Thoracic aorta (tissue), 2 donors: ENCODE measurements around the gene IL2. TPM values are rescaled to one million over a fixed set of nuclear protein-coding genes. Genes with fewer than 3 reads are reported as not detected.

Experiments used
- ATAC-seq: fragments of 150-250 bp; one replicate; pipeline ENCODE4 v1.8.0; 2017; ENCODE audit warnings: low read depth; ENCODE audit not compliant: insufficient number of reproducible peaks, low FRiP score
- DNase-seq: peaks from one replicate; pipeline ENCODE4 v3.0.0-alpha.2; 2020; ENCODE audit warnings: low spot score
- H3K27ac ChIP-seq, 2 donors: fragments of 200-600 bp; sonication (generic); 1 replicate in 1 of 2; 2 replicates in 1 of 2; pipeline ENCODE4 v1.5.1; 2016; ENCODE audit warnings: mild to moderate bottlenecking in 2 of 2, moderate library complexity in 2 of 2
- H3K27me3 ChIP-seq: fragments of 200-600 bp; sonication (generic); replicated peaks from 2 replicates; pipeline ENCODE4 v1.6.0; 2016; ENCODE audit warnings: mild to moderate bottlenecking; ENCODE audit not compliant: insufficient read depth
- H3K36me3 ChIP-seq: fragments of 200-600 bp; sonication (generic); one replicate; pipeline ENCODE4 v1.5.1; 2016
- H3K4me1 ChIP-seq, 2 donors: fragments of 200-600 bp; sonication (generic); 1 replicate in 1 of 2; 2 replicates in 1 of 2; pipeline versions ENCODE4 v1.5.1 to v1.6.0; 2016; ENCODE audit warnings: low read depth in 2 of 2, mild to moderate bottlenecking in 1 of 2; ENCODE audit not compliant: control insufficient read depth in 1 of 2
- H3K4me3 ChIP-seq: fragments of 200-600 bp; sonication (generic); 2 replicates; pipeline ENCODE4 v1.5.1; 2016; ENCODE audit warnings: mild to moderate bottlenecking
- H3K9me3 ChIP-seq: fragments of 200-600 bp; sonication (generic); 2 replicates; pipeline ENCODE4 v1.5.1; 2016
- total RNA-seq, 2 donors: library from RNA; depleted of rRNA; stranded (reverse); fragments of >200 nt; gene quantifications; one replicate each; pipeline versions ENCODE4 v1.1.0 to v1.2.3, GENCODE V29; 2016
- TF ChIP-seq, protein P1 (sequence below): fragments of 200-600 bp; sonication (generic); IDR thresholded peaks from one replicate; pipeline ENCODE4 v1.5.1; 2019; ENCODE audit warnings: antibody characterized with exemption

The IL2 gene
- total RNA-seq = not detected

DNA sequence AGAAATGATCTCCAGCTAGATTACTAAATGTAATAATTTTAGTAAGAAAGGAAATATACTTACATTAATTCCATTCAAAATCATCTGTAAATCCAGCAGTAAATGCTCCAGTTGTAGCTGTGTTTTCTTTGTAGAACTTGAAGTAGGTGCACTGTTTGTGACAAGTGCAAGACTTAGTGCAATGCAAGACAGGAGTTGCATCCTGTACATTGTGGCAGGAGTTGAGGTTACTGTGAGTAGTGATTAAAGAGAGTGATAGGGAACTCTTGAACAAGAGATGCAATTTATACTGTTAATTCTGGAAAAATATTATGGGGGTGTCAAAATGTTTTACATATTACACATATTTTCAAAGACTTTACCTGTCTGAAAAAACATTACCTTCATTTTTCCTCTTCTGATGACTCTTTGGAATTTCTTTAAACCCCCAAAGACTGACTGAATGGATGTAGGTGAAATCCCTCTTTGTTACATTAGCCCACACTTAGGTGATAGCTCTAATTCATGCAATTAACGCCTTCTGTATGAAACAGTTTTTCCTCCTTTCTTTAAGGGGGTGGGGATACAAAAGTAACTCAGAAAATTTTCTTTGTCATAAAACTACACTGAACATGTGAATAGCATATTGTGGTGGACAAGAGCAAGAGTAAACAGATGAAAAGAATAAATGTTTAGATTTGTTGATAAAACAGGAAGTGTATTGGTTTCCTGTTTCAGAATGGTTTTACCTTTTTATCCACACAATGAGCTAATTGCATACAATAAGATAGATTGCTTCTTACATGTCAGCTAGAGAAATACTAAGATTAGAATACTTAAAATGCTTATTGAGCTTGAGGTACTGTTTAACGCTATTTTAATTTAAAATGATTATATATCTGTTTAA, at the start of gene IL2:
TSS of gene IL2 (minus strand) at position 495 of the 886 bp plus-strand sequence. CDS start at position 210, 285 bp downstream.
- H3K9me3 ChIP-seq = no peaks in the 10 kb centered on the region
- ATAC-seq = no peak
- TF ChIP-seq, protein P1, sequence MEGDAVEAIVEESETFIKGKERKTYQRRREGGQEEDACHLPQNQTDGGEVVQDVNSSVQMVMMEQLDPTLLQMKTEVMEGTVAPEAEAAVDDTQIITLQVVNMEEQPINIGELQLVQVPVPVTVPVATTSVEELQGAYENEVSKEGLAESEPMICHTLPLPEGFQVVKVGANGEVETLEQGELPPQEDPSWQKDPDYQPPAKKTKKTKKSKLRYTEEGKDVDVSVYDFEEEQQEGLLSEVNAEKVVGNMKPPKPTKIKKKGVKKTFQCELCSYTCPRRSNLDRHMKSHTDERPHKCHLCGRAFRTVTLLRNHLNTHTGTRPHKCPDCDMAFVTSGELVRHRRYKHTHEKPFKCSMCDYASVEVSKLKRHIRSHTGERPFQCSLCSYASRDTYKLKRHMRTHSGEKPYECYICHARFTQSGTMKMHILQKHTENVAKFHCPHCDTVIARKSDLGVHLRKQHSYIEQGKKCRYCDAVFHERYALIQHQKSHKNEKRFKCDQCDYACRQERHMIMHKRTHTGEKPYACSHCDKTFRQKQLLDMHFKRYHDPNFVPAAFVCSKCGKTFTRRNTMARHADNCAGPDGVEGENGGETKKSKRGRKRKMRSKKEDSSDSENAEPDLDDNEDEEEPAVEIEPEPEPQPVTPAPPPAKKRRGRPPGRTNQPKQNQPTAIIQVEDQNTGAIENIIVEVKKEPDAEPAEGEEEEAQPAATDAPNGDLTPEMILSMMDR = no peak
- no peaks in the 10 kb centered on the region for H3K36me3 ChIP-seq
- no peaks in the 10 kb centered on the region for H3K27me3 ChIP-seq
- no peak within 1 kb of the TSS for H3K4me3 ChIP-seq
- no peak for DNase-seq
- H3K4me1 ChIP-seq = no peaks in the 10 kb centered on the region
- no peak within 1 kb of the TSS for H3K27ac ChIP-seq

DNA sequence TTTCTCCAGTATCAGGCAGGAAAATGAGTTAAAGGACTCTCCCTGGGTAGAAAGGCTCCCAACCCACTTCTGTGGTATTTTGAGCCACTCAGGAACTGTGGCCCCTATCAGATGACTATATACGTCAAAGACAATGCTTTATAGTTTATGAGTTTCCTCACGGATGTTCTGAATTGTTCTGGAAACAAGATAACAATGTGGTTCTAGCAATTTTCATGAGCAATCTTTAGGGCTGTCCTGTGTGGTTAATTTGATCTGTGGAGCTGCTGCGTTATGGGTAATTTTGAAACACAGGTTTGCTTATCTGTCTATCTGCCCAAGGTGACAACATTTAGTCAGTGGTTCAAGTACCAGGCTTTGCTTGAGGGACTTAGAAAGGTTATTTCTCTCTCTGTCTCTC, 46.7 kb upstream of the IL2 start:
- H3K4me3 ChIP-seq = no peak overlapping the region
- ATAC-seq (no peak), DNase-seq (no peak)
- TF ChIP-seq, protein P1 = no peak
- no peaks in the 10 kb centered on the region for H3K36me3 ChIP-seq
- H3K9me3 ChIP-seq = no peaks in the 10 kb centered on the region
- H3K4me1 ChIP-seq = no peaks in the 10 kb centered on the region
- no peak overlapping the region for H3K27ac ChIP-seq
- H3K27me3 ChIP-seq = no peaks in the 10 kb centered on the region

DNA sequence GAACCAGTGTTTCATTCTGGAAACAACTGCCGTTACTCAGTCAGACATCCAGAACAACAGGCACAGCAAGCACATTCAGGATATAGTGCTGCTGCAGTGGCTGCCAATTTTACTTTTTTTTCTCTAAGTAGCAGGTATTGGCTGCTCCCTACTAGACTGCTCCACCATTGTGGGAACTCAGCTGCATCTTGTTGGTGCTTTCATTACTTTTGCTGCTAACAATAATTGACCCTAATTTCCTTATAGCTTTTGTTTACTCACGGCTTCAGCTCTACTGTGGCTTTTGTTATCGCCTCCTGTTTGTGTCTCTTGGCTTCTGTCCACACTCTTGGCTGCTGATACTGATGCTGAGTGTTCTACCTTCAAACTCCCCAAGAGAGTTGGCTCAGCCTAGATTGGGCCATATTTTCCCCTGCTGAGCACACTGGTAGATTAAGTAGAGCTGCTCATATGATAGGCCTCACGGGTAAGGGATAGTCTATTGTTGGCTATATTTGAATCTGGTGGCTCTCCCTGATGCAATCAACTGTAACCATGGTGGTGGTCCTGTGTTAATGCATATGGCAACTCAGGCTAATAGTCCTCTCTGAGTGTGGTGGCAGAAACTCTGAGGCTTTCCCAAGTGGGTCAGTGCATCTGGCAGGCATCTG, 44.5 kb upstream of the IL2 start:
- TF ChIP-seq, protein P1 = no peak
- Histone ChIP-seq H3K9me3 (no peaks in the 10 kb centered on the region), H3K4me1 (no peaks in the 10 kb centered on the region), H3K27me3 (no peaks in the 10 kb centered on the region), H3K36me3 (no peaks in the 10 kb centered on the region), H3K27ac (no peak overlapping the region), H3K4me3 (no peak overlapping the region)
- ATAC-seq (no peak), DNase-seq (no peak)

DNA sequence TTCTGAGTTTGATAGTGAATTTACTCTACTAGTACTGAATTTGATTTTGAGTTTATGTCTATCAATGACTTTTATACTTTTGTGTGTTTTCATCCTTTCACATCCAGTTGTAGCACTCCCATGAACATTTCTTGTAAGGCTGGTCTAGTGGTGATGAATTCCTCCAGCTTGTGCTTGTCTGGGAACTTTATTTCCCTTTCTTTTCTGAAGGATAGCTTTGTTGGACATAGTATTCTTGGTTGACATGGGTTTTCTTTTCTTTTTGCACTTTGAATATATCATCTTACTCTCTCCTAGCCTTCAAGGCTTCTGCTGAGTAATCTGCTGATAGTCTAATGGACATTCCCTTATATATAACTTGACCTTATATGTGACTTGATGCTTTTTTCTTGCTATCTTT, 32.5 kb upstream of the IL2 start:
- TF ChIP-seq, protein P1 = no peak
- H3K4me3 ChIP-seq = no peak overlapping the region
- H3K4me1 ChIP-seq = no peaks in the 10 kb centered on the region
- no peaks in the 10 kb centered on the region for H3K36me3 ChIP-seq
- no peak for DNase-seq
- no peaks in the 10 kb centered on the region for H3K27me3 ChIP-seq
- H3K9me3 ChIP-seq = peaks cover 20% of the 10 kb centered on the region
- H3K27ac ChIP-seq = no peak overlapping the region
- ATAC-seq = no peak

DNA sequence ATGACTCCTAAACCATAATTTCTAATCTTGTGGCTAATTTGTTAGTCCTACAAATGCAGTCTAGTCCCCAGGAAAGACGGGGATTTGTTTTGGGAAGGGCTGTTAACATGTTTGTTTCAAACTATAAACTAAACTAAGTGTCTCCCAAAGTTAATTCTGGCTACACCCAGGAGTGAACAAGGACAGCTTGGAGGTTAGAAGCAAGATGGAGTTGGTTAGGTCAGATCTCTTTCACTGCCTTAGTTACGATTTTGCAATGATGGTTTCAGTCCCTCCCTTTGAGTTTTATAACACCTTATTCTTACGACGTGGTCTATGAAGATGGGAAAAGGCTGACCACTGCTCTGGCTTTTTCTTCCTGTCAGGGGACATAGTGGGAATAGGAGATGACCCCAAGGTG, 27.0 kb upstream of the IL2 start:
- no peak for DNase-seq
- no peaks in the 10 kb centered on the region for H3K27me3 ChIP-seq
- no peak for ATAC-seq
- H3K36me3 ChIP-seq = no peaks in the 10 kb centered on the region
- H3K27ac ChIP-seq = no peak overlapping the region
- TF ChIP-seq, protein P1 = no peak
- H3K4me1 ChIP-seq = no peaks in the 10 kb centered on the region
- no peak overlapping the region for H3K4me3 ChIP-seq
- peaks cover 3% of the 10 kb centered on the region for H3K9me3 ChIP-seq
